ENCODE measurements around the gene PHF21B. TPM values are rescaled to one million over a fixed set of nuclear protein-coding genes. Genes with fewer than 3 reads are reported as not detected.

PHF21B gene
- total and polyA plus RNA-seq, 2 experiments from 2014 or later, result 20.6 to 149 TPM

- H2AFZ ChIP-seq, result no peak overlapping the region
- ATAC-seq, result peak; percentile 8
- H3K36me3 Mint-ChIP-seq (ENCODE audit: low read depth), result peaks cover 38% of the 10 kb centered on the region
Measured at GRCh38 chr22:45008186-45008681, 1.6 kb downstream of the PHF21B start.

More at GRCh38 chr22:45008186-45008681, 1.6 kb downstream of the PHF21B start:
- Histone ChIP-seq H3K27me3 (ENCODE audit: insufficient read depth) (no peaks in the 10 kb centered on the region), H3F3A (replicated peaks; ENCODE audit: low read depth) (0 out of 2 replicates have a peak, but pooled peaks cover 11% of the 10 kb centered on the region), H3K79me2 (replicated peaks; ENCODE audit: insufficient read depth) (peaks cover 53% of the 10 kb centered on the region), H3K4me2 (peak overlapping the region; percentile 96), H3K4me1 (ENCODE audit: insufficient read depth) (peaks cover 39% of the 10 kb centered on the region), H3K9me2 (ENCODE audit: insufficient read depth) (no peaks in the 10 kb centered on the region), H3K36me3 (ENCODE audit: insufficient read depth) (peaks cover 8% of the 10 kb centered on the region), H3K4me3 (peak overlapping the region; percentile 93), H3K27ac (ENCODE audit: low read depth) (peak overlapping the region; percentile 95), H4K20me1 (replicated peaks; ENCODE audit: insufficient read depth) (peaks cover 19% of the 10 kb centered on the region)
- TF ChIP-seq ZNF462 (CRISPR knock-in tag; IDR thresholded peaks at IDR 0.05) (no peak), REST (IDR thresholded peaks at IDR 0.05; ENCODE audit: unreplicated experiment) (peak; percentile 6), ZNF114 (CRISPR knock-in tag; IDR thresholded peaks at IDR 0.05) (no peak), JUNB (IDR thresholded peaks at IDR 0.05; ENCODE audit: unreplicated experiment) (no peak), STAT1 (IDR thresholded peaks at IDR 0.05; ENCODE audit: unreplicated experiment) (no peak)
- 0 out of 2 replicates have a peak overlapping the region, but pooled peaks have one; percentile 59 for H3K27ac Mint-ChIP-seq
- H3K27me3 Mint-ChIP-seq (ENCODE audit: insufficient read depth, low read depth, poor library complexity), result peaks cover 18% of the 10 kb centered on the region
- DNase-seq (ENCODE audit: low spot score), result peak; percentile 82
- H3K9me3 Mint-ChIP-seq, result no peaks in the 10 kb centered on the region
- peaks cover 46% of the 10 kb centered on the region for H3K4me1 Mint-ChIP-seq
- peak overlapping the region; percentile 77 for H3K4me3 Mint-ChIP-seq
